Loucy (cell line): Measurements from ENCODE around the gene COG2.

Experiments used
- H2AFZ ChIP-seq: fragments of 200-600 bp; sonication (generic); 2 replicates; pipeline ENCODE4 v1.6.0; 2016; ENCODE audit warnings: antibody characterized with exemption, mild to moderate bottlenecking, low read length, moderate library complexity
- H3F3A ChIP-seq: fragments of 200-600 bp; 2 replicates; pipeline ENCODE4 v1.6.0; 2016; ENCODE audit warnings: antibody characterized with exemption, low read depth, mild to moderate bottlenecking
- H3K27me3 ChIP-seq: fragments of 200-600 bp; sonication (generic); 2 replicates; pipeline ENCODE4 v1.6.1; 2014; ENCODE audit warnings: low read length, mild to moderate bottlenecking; ENCODE audit not compliant: insufficient read depth, poor library complexity, severe bottlenecking
- H3K36me3 ChIP-seq: fragments of 200-600 bp; sonication (generic); 2 replicates; pipeline ENCODE4 v1.6.1; 2016; ENCODE audit warnings: low read length; ENCODE audit not compliant: insufficient read depth
- H3K4me1 ChIP-seq: fragments of 200-600 bp; sonication (generic); 2 replicates; pipeline ENCODE4 v1.5.1; 2014; ENCODE audit warnings: low read length, mild to moderate bottlenecking; ENCODE audit not compliant: insufficient read depth, poor library complexity, severe bottlenecking
- H3K4me2 ChIP-seq: fragments of 200-600 bp; sonication (generic); 2 replicates; pipeline ENCODE4 v1.6.0; 2014; ENCODE audit warnings: antibody characterized with exemption, low read length, low read depth, mild to moderate bottlenecking; ENCODE audit not compliant: poor library complexity, severe bottlenecking
- H3K4me3 ChIP-seq: fragments of 200-600 bp; sonication (generic); 2 replicates; pipeline ENCODE4 v1.5.1; 2014; ENCODE audit warnings: low read length, mild to moderate bottlenecking, mixed read lengths; ENCODE audit not compliant: poor library complexity, severe bottlenecking
- H3K79me2 ChIP-seq: fragments of 200-600 bp; sonication (generic); 2 replicates; pipeline ENCODE4 v1.6.1; 2014; ENCODE audit warnings: low read length; ENCODE audit not compliant: insufficient read depth
- H3K9ac ChIP-seq: fragments of 200-600 bp; sonication (generic); 2 replicates; pipeline ENCODE4 v1.6.0; 2014; ENCODE audit warnings: mild to moderate bottlenecking, low read depth, low read length, moderate library complexity; ENCODE audit not compliant: poor library complexity, severe bottlenecking
- H3K9me2 ChIP-seq: fragments of 200-600 bp; sonication (generic); replicated peaks from 2 replicates; pipeline ENCODE4 v1.6.1; 2016; ENCODE audit warnings: low read depth, low read length, mixed read lengths
- H3K9me3 ChIP-seq: fragments of 200-600 bp; sonication (generic); 2 replicates; pipeline ENCODE4 v1.6.1; 2014; ENCODE audit warnings: mild to moderate bottlenecking, antibody characterized with exemption, low read length, low read depth; ENCODE audit not compliant: insufficient read depth
- H4K20me1 ChIP-seq: fragments of 200-600 bp; sonication (generic); 2 replicates; pipeline ENCODE4 v1.6.0; 2014; ENCODE audit warnings: antibody characterized with exemption, low read length, mild to moderate bottlenecking; ENCODE audit not compliant: insufficient read depth, poor library complexity, severe bottlenecking
- EZH2phosphoT487 ChIP-seq: fragments of 200-600 bp; IDR thresholded peaks from 2 replicates; pipeline ENCODE4 v1.6.1; 2018; ENCODE audit warnings: antibody characterized with exemption, mild to moderate bottlenecking, moderate library complexity, borderline replicate concordance
- TF ChIP-seq, protein P1 (sequence below): fragments of 200-600 bp; sonication (generic); conservative IDR thresholded peaks from 2 replicates; pipeline ENCODE4 v1.5.1; 2014; ENCODE audit warnings: mild to moderate bottlenecking, antibody characterized with exemption, low read length

Gene COG2

DNA sequence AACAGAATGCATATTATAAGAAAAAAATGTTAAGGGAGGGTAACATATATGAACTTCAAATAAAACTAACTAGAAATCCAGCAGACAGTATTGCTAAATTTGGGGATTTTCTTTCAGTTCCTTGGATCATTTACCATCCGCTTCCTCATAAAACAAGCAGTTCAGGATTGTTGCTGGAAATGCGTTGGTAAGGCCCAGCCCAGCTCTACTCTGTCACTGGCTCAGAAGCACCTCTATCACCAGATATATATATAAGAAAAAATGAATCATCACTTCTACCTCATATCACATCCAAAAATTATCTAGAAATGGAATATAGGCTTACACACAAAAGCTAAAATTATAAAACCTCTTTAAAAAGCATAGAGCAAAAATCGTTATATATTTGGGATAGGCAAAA is 28.2 kb upstream of the COG2 start:
- H3K9me2 ChIP-seq: no peaks in the 10 kb centered on the region
- no peaks in the 10 kb centered on the region for H3K36me3 ChIP-seq
- H3K9ac ChIP-seq: no peak overlapping the region
- no peaks in the 10 kb centered on the region for H3K4me1 ChIP-seq
- H3K4me3 ChIP-seq: no peak overlapping the region
- no peaks in the 10 kb centered on the region for H4K20me1 ChIP-seq
- H3K79me2 ChIP-seq: no peaks in the 10 kb centered on the region
- H3F3A ChIP-seq: no peaks in the 10 kb centered on the region
- H3K4me2 ChIP-seq: no peak overlapping the region
- no peaks in the 10 kb centered on the region for H3K27me3 ChIP-seq
- H3K9me3 ChIP-seq: no peaks in the 10 kb centered on the region
- TF ChIP-seq, protein P1, sequence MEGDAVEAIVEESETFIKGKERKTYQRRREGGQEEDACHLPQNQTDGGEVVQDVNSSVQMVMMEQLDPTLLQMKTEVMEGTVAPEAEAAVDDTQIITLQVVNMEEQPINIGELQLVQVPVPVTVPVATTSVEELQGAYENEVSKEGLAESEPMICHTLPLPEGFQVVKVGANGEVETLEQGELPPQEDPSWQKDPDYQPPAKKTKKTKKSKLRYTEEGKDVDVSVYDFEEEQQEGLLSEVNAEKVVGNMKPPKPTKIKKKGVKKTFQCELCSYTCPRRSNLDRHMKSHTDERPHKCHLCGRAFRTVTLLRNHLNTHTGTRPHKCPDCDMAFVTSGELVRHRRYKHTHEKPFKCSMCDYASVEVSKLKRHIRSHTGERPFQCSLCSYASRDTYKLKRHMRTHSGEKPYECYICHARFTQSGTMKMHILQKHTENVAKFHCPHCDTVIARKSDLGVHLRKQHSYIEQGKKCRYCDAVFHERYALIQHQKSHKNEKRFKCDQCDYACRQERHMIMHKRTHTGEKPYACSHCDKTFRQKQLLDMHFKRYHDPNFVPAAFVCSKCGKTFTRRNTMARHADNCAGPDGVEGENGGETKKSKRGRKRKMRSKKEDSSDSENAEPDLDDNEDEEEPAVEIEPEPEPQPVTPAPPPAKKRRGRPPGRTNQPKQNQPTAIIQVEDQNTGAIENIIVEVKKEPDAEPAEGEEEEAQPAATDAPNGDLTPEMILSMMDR: no peak
- TF ChIP-seq EZH2phosphoT487: no peak
- no peak overlapping the region for H2AFZ ChIP-seq

DNA sequence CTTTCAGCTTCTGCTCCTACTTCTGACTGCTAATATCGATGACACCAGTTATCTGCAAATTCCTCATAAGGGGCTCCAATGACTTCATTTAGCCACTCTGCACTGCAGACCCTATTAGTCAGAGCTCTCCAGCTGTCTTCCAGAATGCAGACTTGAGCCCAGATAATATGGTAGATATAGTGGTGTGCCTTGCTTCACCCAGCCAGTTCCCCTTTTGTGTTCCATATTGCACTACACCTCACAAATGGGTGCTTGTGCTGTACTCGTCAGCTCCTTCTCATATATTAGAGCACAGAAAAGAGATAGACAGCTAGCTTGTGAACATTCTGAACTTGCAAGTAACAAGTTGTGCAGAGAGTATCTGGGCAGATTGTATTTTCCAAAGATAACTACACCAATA is 23.7 kb upstream of the COG2 start:
- H2AFZ ChIP-seq: no peak overlapping the region
- no peak overlapping the region for H3K4me2 ChIP-seq
- no peaks in the 10 kb centered on the region for H3F3A ChIP-seq
- no peak overlapping the region for H3K4me3 ChIP-seq
- no peaks in the 10 kb centered on the region for H3K4me1 ChIP-seq
- no peaks in the 10 kb centered on the region for H3K9me3 ChIP-seq
- no peaks in the 10 kb centered on the region for H3K9me2 ChIP-seq
- TF ChIP-seq, protein P1: no peak
- TF ChIP-seq EZH2phosphoT487: no peak
- no peaks in the 10 kb centered on the region for H3K36me3 ChIP-seq
- H3K79me2 ChIP-seq: no peaks in the 10 kb centered on the region
- no peaks in the 10 kb centered on the region for H3K27me3 ChIP-seq
- H4K20me1 ChIP-seq: no peaks in the 10 kb centered on the region
- H3K9ac ChIP-seq: no peak overlapping the region

DNA sequence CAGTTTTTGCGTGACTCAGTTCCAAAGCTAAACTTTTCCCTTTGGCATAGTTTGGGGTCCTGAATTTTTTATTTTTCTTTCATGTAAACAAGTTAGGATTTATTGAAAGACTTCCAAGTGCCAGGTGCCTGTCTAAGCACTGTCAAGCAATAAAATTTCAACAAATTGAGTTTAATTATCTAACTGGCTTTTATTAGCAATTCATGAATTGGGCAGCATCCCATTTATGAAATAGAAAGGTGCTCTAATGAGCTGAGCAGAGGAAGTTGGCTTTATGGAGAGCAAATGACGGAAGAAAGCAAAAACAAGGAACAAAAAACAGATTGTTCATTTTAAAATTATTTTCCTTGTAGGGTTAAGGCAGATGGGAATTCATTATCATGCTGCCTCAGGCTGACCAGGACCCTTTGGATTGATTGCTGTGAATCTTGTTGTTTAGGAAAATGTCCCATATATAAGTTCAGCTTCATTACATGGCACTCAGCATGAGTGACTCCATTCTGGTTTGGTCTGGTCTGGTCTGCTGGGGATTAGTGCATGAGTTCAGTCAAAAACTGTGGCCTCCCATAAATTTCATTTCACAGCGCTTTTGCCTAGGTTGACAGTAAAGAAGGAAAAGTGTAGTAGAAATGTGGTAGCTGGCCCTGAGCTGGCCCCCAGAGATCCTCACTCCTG is 21.5 kb upstream of the COG2 start:
- no peaks in the 10 kb centered on the region for H3K4me1 ChIP-seq
- H3K4me3 ChIP-seq: no peak overlapping the region
- H4K20me1 ChIP-seq: no peaks in the 10 kb centered on the region
- no peaks in the 10 kb centered on the region for H3K36me3 ChIP-seq
- H3K27me3 ChIP-seq: no peaks in the 10 kb centered on the region
- H3K9me3 ChIP-seq: no peaks in the 10 kb centered on the region
- H3K4me2 ChIP-seq: no peak overlapping the region
- no peaks in the 10 kb centered on the region for H3F3A ChIP-seq
- no peaks in the 10 kb centered on the region for H3K9me2 ChIP-seq
- H3K9ac ChIP-seq: no peak overlapping the region
- H2AFZ ChIP-seq: no peak overlapping the region
- no peaks in the 10 kb centered on the region for H3K79me2 ChIP-seq
- TF ChIP-seq, protein P1: no peak
- TF ChIP-seq EZH2phosphoT487: no peak
